Fibroblast of skin of scalp (primary cell): ENCODE measurements around the gene MALT1.
"Not testable (repeated sequence)": the region's sequence is repeated elsewhere in the genome, so short reads cannot be mapped to it uniquely, and the experiment has no call there.

Experiments used
- DNase-seq: peaks from one replicate; pipeline ENCODE4 v3.0.0-alpha.2; 2013

Gene MALT1

GRCh38 chr18:58748899-58749595, 77.8 kb downstream of the MALT1 start:
- no peak for DNase-seq

GRCh38 chr18:58753976-58754375, 82.7 kb downstream of the MALT1 start:
- no peak for DNase-seq

GRCh38 chr18:58754544-58755068, 83.3 kb downstream of the MALT1 start:
- DNase-seq: no peak

- DNase-seq: no peak
Measured at GRCh38 chr18:58755304-58756010, 84.2 kb downstream of the MALT1 start.

GRCh38 chr18:58756148-58756547, 84.9 kb downstream of the MALT1 start:
- DNase-seq: no peak

GRCh38 chr18:58756596-58757240, 85.5 kb downstream of the MALT1 start:
- no peak for DNase-seq

- not testable (repeated sequence) for DNase-seq
Measured at GRCh38 chr18:58757351-58757750, 86.1 kb downstream of the MALT1 start.

GRCh38 chr18:58758046-58758445, 86.8 kb downstream of the MALT1 start:
- no peak for DNase-seq

- no peak for DNase-seq
Measured at GRCh38 chr18:58758606-58759005, 87.3 kb downstream of the MALT1 start.

GRCh38 chr18:58761241-58761969, 90.1 kb downstream of the MALT1 start:
- DNase-seq: no peak

- DNase-seq: no peak
Measured at GRCh38 chr18:58761970-58762780, 90.9 kb downstream of the MALT1 start.

- no peak for DNase-seq
Measured at GRCh38 chr18:58762781-58763171, 91.5 kb downstream of the MALT1 start.

- DNase-seq: no peak
Measured at GRCh38 chr18:58766164-58766563, 94.9 kb downstream of the MALT1 start.

- DNase-seq: no peak
Measured at GRCh38 chr18:58766946-58767345, 95.7 kb downstream of the MALT1 start.

- DNase-seq: peak; percentile 50
Measured at GRCh38 chr18:58768293-58768974, 97.2 kb downstream of the MALT1 start.

- DNase-seq: no peak
Measured at GRCh38 chr18:58769321-58769720, 98.1 kb downstream of the MALT1 start.

GRCh38 chr18:58770601-58771000, 99.3 kb downstream of the MALT1 start:
- no peak for DNase-seq

- DNase-seq: no peak
Measured at GRCh38 chr18:58772161-58772560, 100.9 kb downstream of the MALT1 start.

- peak; percentile 41 for DNase-seq
Measured at GRCh38 chr18:58776084-58776483, 104.8 kb downstream of the MALT1 start.

- not testable (repeated sequence) for DNase-seq
Measured at GRCh38 chr18:58776541-58776940, 105.3 kb downstream of the MALT1 start.

GRCh38 chr18:58777471-58777870, 106.2 kb downstream of the MALT1 start:
- no peak for DNase-seq
